Measurements from ENCODE around the gene OR10H5. TPM values are rescaled to one million over a fixed set of nuclear protein-coding genes. Genes with fewer than 3 reads are reported as not detected.
"Not testable (repeated sequence)": the region's sequence is repeated elsewhere in the genome, so short reads cannot be mapped to it uniquely, and the experiment has no call there.

Gene OR10H5
- total RNA-seq, 1 donor from 2014 or later = not detected

GRCh38 chr19:15759962-15760565, 27.4 kb upstream of the OR10H5 start:
- Mint-ChIP-seq H3K4me1 (ENCODE audit: unreplicated experiment) (no peaks in the 10 kb centered on the region), H3K27ac (no peak overlapping the region), H3K4me3 (no peak overlapping the region), H3K27me3 (no peaks in the 10 kb centered on the region), H3K36me3 (no peaks in the 10 kb centered on the region), H3K9me3 (no peaks in the 10 kb centered on the region)
- DNase-seq (ENCODE audit: extremely low spot score, unreplicated experiment) = no peak
- no peak for TF ChIP-seq CTCF (conservative IDR thresholded peaks at IDR 0.05)

- no peak for TF ChIP-seq CTCF (conservative IDR thresholded peaks at IDR 0.05)
- DNase-seq (ENCODE audit: extremely low spot score, unreplicated experiment) = no peak
- no peaks in the 10 kb centered on the region for H3K36me3 Mint-ChIP-seq
- no peaks in the 10 kb centered on the region for H3K27me3 Mint-ChIP-seq
- no peaks in the 10 kb centered on the region for H3K4me1 Mint-ChIP-seq (ENCODE audit: unreplicated experiment)
- no peak overlapping the region for H3K27ac Mint-ChIP-seq
- H3K4me3 Mint-ChIP-seq = no peak overlapping the region
- peaks cover 10% of the 10 kb centered on the region for H3K9me3 Mint-ChIP-seq
Measured at GRCh38 chr19:15769586-15769985, 17.9 kb upstream of the OR10H5 start.

GRCh38 chr19:15774159-15774558, 13.3 kb upstream of the OR10H5 start:
- not testable (repeated sequence) for H3K27ac Mint-ChIP-seq; H3K9me3 Mint-ChIP-seq; DNase-seq (ENCODE audit: extremely low spot score, unreplicated experiment); H3K4me3 Mint-ChIP-seq; H3K27me3 Mint-ChIP-seq; H3K36me3 Mint-ChIP-seq; H3K4me1 Mint-ChIP-seq (ENCODE audit: unreplicated experiment)

DNA sequence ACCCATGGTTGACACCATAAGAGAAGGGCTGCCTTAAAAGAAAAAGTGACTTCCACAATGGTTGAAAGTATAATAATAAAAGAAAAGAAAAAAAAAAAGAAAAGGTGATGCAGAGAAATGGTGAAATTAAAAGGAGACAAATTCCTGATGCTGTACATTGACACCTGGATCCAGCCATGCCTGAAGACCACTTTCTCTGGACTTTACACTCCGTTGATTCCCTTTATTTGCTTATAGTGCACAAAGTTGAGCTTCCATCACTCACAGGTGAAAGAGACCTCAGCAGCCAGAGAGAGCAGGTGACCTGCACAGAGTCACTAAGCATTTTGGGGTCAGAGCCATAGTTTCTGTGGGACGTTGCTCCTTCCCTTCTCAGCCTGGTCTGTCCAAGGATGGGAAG, 12.2 kb upstream of the OR10H5 start:
- TF ChIP-seq CTCF (conservative IDR thresholded peaks at IDR 0.05) = no peak
- Mint-ChIP-seq H3K27ac (no peak overlapping the region), H3K36me3 (no peaks in the 10 kb centered on the region), H3K27me3 (no peaks in the 10 kb centered on the region), H3K4me1 (ENCODE audit: unreplicated experiment) (no peaks in the 10 kb centered on the region), H3K9me3 (peaks cover 6% of the 10 kb centered on the region), H3K4me3 (no peak overlapping the region)
- DNase-seq (ENCODE audit: extremely low spot score, unreplicated experiment) = no peak

DNA sequence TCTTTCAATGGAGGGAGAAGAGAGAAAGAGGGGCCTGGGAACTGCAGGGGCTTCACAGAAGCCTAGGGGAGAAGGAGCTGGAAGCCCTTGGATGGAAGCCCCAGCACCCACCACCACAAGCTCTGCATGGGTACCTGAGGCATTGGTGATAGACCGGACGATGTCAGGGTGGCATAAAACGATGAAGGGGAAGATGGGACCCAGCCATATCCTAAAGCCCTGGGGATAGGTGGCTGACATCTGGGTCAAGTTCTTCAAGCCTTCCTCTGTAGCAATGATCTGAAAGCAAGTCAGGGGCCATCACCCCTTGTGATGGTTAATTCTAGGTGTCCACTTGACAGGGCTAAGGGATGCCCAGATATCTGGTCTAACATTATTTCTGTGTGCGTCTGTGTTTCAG, 11.2 kb upstream of the OR10H5 start:
- no peaks in the 10 kb centered on the region for H3K4me1 Mint-ChIP-seq (ENCODE audit: unreplicated experiment)
- TF ChIP-seq CTCF (conservative IDR thresholded peaks at IDR 0.05) = no peak
- H3K27me3 Mint-ChIP-seq = no peaks in the 10 kb centered on the region
- H3K36me3 Mint-ChIP-seq = no peaks in the 10 kb centered on the region
- H3K9me3 Mint-ChIP-seq = no peaks in the 10 kb centered on the region
- no peak for DNase-seq (ENCODE audit: extremely low spot score, unreplicated experiment)
- H3K4me3 Mint-ChIP-seq = no peak overlapping the region
- H3K27ac Mint-ChIP-seq = no peak overlapping the region

DNA sequence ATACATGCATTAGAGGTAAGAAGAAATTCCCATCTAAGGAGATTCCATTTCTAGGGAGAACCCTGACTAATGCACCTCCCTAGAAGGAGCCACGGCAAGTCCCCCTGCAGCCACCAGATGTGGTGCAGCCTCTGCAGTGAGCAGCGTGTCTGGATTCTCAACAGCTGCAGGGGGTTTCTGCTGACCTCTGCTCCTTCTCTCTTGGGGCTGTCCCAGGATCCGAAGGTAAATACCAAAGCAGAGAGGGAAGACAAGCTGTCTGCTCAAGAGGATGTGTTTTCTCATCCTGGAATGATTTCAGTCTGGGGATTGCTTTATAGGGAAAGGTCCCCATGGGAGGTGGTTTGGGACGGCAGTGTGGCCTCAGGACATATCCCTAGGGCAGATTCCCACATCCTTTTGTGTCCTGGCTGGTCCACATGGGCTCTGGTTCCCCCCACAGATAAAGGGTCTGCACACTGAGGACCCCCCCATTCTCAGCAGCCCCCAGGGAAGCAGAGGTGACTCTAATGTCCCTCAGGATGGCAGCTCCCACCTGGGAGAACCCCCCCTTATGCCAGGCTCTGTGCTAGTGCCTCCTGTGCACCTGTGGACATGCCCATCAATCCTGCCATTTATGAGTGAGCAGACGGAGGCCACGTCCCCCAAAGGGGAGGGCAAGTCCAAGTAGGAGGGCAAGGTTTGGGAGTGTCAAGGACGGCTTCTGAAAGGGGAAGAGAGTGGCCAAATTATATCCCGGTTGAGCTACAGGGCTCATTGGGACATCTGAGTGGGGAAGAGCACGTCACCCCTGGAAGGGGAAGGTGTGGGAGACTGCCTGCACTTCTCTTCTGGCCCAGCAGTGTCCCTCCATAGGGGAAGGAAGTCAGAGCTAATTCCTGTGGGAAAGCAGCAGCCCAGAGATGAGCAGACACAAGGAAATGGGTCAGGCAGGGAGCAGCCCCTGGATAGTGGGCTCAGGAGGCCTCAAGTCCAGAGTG, 10.2 kb upstream of the OR10H5 start:
- Mint-ChIP-seq H3K27ac (no peak overlapping the region), H3K4me3 (no peak overlapping the region), H3K36me3 (no peaks in the 10 kb centered on the region), H3K9me3 (no peaks in the 10 kb centered on the region), H3K27me3 (no peaks in the 10 kb centered on the region), H3K4me1 (ENCODE audit: unreplicated experiment) (no peaks in the 10 kb centered on the region)
- no peak for TF ChIP-seq CTCF (conservative IDR thresholded peaks at IDR 0.05)
- no peak for DNase-seq (ENCODE audit: extremely low spot score, unreplicated experiment)

Data from type B pancreatic cell (in vitro differentiated cells).